ENCODE results near the gene TRPM8.

GRCh38 chr2:233938676-233939370 is 21.6 kb downstream of the TRPM8 start:
- TF ChIP-seq CTCF (IDR thresholded peaks at IDR 0.05): no peak
- TF ChIP-seq POLR2A (IDR thresholded peaks at IDR 0.05): no peak
